SU-DHL-6 (cell line): ENCODE measurements around the gene USP17L5.
"Not testable (repeated sequence)": the region's sequence is repeated elsewhere in the genome, so short reads cannot be mapped to it uniquely, and the experiment has no call there.

Experiments
- H2AFZ ChIP-seq: fragments of 200-600 bp; sonication (generic); 2 replicates; pipeline ENCODE4 v1.6.1; 2014; ENCODE audit warnings: low read depth, mild to moderate bottlenecking, moderate library complexity, mixed read lengths, antibody characterized with exemption, low read length; ENCODE audit not compliant: severe bottlenecking
- H3F3A ChIP-seq: fragments of 200-600 bp; shearing (Covaris generic); 2 replicates; pipeline ENCODE4 v1.6.0; 2016; ENCODE audit warnings: antibody characterized with exemption, mild to moderate bottlenecking; ENCODE audit not compliant: insufficient read depth
- H3K27ac ChIP-seq: fragments of 200-600 bp; sonication (generic); 2 replicates; pipeline ENCODE4 v1.5.1; 2016; ENCODE audit warnings: low read depth, mild to moderate bottlenecking, low read length, moderate library complexity, mixed read lengths
- H3K27me3 ChIP-seq: fragments of 200-600 bp; sonication (generic), shearing (Covaris generic); 2 replicates; pipeline ENCODE4 v1.6.0; 2014; ENCODE audit warnings: mild to moderate bottlenecking, low read length
- H3K36me3 ChIP-seq: fragments of 200-600 bp; sonication (generic); 2 replicates; pipeline ENCODE4 v1.6.1; 2014; ENCODE audit warnings: mild to moderate bottlenecking, low read length, mixed read lengths
- H3K4me2 ChIP-seq: fragments of 300-600, 200-600 bp; shearing (Covaris generic), sonication (generic); 2 replicates; pipeline ENCODE4 v1.6.0; 2014; ENCODE audit warnings: low read length, low read depth, mild to moderate bottlenecking; ENCODE audit not compliant: poor library complexity, severe bottlenecking
- H3K4me3 ChIP-seq: fragments of 200-600 bp; sonication (generic); 2 replicates; pipeline ENCODE4 v1.5.1; 2014; ENCODE audit warnings: antibody characterized with exemption, low read length, mild to moderate bottlenecking, mixed read lengths; ENCODE audit not compliant: insufficient read depth, poor library complexity, severe bottlenecking
- H3K79me2 ChIP-seq: fragments of 200-600 bp; sonication (generic); 2 replicates; pipeline ENCODE4 v1.6.1; 2014; ENCODE audit warnings: mild to moderate bottlenecking, low read length, moderate library complexity; ENCODE audit not compliant: insufficient read depth
- H3K9ac ChIP-seq: fragments of 200-600 bp; sonication (generic); 2 replicates; pipeline ENCODE4 v1.7.0; 2014; ENCODE audit warnings: mild to moderate bottlenecking, low read length
- H3K9me2 ChIP-seq: fragments of 200-600 bp; sonication (generic); replicated peaks from 2 replicates; pipeline ENCODE4 v1.6.1; 2014; ENCODE audit warnings: low read length; ENCODE audit not compliant: insufficient read depth
- H3K9me3 ChIP-seq: fragments of 200-600 bp; sonication (generic); 2 replicates; pipeline ENCODE4 v1.6.1; 2014; ENCODE audit warnings: low read length, mixed read lengths; ENCODE audit not compliant: insufficient read depth
- H4K20me1 ChIP-seq: fragments of 200-600 bp; sonication (generic); 2 replicates; pipeline ENCODE4 v1.6.1; 2014; ENCODE audit warnings: low read depth, mild to moderate bottlenecking, antibody characterized with exemption, low read length, moderate library complexity, mixed read lengths

Gene USP17L5

DNA sequence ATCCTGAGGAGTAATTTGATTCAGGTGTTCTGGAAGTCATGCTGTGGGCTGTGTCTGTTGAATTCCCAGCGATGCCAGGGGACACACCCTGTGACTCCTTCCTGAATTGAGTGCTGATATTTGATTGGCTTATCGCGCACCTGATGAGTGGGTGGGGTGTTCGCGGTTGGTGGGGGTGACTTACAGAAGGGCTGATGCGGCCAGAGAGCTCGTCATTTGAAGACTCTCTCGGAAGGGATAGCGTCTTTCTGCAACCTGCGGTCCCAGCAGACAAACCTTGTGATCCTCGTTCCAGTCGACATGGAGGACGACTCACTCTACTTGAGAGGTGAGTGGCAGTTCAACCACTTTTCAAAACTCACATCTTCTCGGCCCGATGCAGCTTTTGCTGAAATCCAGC, at the start of gene USP17L5:
Gene USP17L5, plus strand, starts transcription at position 301 of the 400 bp plus-strand sequence. Its CDS starts 0 bp downstream, at position 301.
- H2AFZ ChIP-seq, H4K20me1 ChIP-seq, H3K27ac ChIP-seq, H3K9me3 ChIP-seq, H3K36me3 ChIP-seq, H3K9me2 ChIP-seq, H3K27me3 ChIP-seq, H3K4me3 ChIP-seq, H3K4me2 ChIP-seq, H3K9ac ChIP-seq, H3F3A ChIP-seq, H3K79me2 ChIP-seq: not testable (repeated sequence)

DNA sequence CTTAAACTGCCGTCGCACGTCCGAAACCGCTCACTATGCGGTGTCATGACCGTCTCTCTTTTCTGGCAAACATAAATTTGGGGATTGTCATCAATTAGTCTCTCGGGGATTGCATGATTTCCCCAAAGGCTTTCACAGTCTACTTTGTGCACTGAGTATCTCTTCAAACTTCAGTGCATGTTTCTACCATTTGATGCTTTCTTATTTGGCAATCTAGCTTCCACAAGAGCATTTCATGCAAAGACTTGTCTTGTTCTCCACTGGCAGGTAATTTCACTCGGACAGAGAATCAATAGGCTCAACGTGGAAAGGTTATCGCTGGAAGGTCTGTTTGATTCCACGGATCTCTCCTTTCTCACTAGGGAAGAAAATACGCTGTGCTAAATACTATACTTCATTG, 15.0 kb upstream of the USP17L5 start:
- not testable (repeated sequence) for H4K20me1 ChIP-seq

GRCh38 chr4:9324865-9325264, 14.3 kb upstream of the USP17L5 start, which contains the start of gene USP17L24:
TSS of gene USP17L24 (plus strand) at chr4:9325165. CDS start at chr4:9325165, 0 bp downstream.
- H3F3A ChIP-seq, H2AFZ ChIP-seq, H3K36me3 ChIP-seq, H3K79me2 ChIP-seq, H3K27me3 ChIP-seq, H3K4me3 ChIP-seq, H4K20me1 ChIP-seq, H3K9ac ChIP-seq, H3K4me2 ChIP-seq, H3K27ac ChIP-seq, H3K9me2 ChIP-seq, H3K9me3 ChIP-seq: not testable (repeated sequence)

More for the DNA sequence above, 15.0 kb upstream of the USP17L5 start:
- H3K4me3 ChIP-seq, H3K27ac ChIP-seq, H3F3A ChIP-seq, H3K9me2 ChIP-seq, H3K9me3 ChIP-seq, H3K27me3 ChIP-seq, H3K36me3 ChIP-seq, H3K4me2 ChIP-seq, H2AFZ ChIP-seq, H3K79me2 ChIP-seq, H3K9ac ChIP-seq: not testable (repeated sequence)

DNA sequence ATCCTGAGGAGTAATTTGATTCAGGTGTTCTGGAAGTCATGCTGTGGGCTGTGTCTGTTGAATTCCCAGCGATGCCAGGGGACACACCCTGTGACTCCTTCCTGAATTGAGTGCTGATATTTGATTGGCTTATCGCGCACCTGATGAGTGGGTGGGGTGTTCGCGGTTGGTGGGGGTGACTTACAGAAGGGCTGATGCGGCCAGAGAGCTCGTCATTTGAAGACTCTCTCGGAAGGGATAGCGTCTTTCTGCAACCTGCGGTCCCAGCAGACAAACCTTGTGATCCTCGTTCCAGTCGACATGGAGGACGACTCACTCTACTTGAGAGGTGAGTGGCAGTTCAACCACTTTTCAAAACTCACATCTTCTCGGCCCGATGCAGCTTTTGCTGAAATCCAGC, 9.6 kb upstream of the USP17L5 start, which contains the start of gene USP17L25:
Gene USP17L25, plus strand, starts transcription at position 301 of the 400 bp plus-strand sequence. Its CDS starts 0 bp downstream, at position 301.
- not testable (repeated sequence) for H3K4me3 ChIP-seq, H3K27ac ChIP-seq, H3K79me2 ChIP-seq, H3K27me3 ChIP-seq, H3K9me3 ChIP-seq, H3K9ac ChIP-seq, H3K4me2 ChIP-seq, H3K36me3 ChIP-seq, H4K20me1 ChIP-seq, H2AFZ ChIP-seq, H3K9me2 ChIP-seq, H3F3A ChIP-seq

DNA sequence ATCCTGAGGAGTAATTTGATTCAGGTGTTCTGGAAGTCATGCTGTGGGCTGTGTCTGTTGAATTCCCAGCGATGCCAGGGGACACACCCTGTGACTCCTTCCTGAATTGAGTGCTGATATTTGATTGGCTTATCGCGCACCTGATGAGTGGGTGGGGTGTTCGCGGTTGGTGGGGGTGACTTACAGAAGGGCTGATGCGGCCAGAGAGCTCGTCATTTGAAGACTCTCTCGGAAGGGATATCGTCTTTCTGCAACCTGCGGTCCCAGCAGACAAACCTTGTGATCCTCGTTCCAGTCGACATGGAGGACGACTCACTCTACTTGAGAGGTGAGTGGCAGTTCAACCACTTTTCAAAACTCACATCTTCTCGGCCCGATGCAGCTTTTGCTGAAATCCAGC, 4.8 kb upstream of the USP17L5 start, which contains the start of gene USP17L26:
Gene USP17L26, plus strand, starts transcription at position 301 of the 400 bp plus-strand sequence. Its CDS starts 0 bp downstream, at position 301.
- not testable (repeated sequence) for H3K9me3 ChIP-seq, H3K4me3 ChIP-seq, H3K27me3 ChIP-seq, H3K9ac ChIP-seq, H3K27ac ChIP-seq, H2AFZ ChIP-seq, H3K4me2 ChIP-seq, H4K20me1 ChIP-seq, H3K36me3 ChIP-seq, H3K79me2 ChIP-seq, H3K9me2 ChIP-seq, H3F3A ChIP-seq

GRCh38 chr4:9343848-9344247, 4.6 kb downstream of the USP17L5 start, which contains the start of gene USP17L27:
TSS of gene USP17L27 (plus strand) at chr4:9344148. CDS start at chr4:9344148, 0 bp downstream.
- H3F3A ChIP-seq, H3K9me3 ChIP-seq, H2AFZ ChIP-seq, H3K4me3 ChIP-seq, H4K20me1 ChIP-seq, H3K9ac ChIP-seq, H3K36me3 ChIP-seq, H3K4me2 ChIP-seq, H3K79me2 ChIP-seq, H3K27ac ChIP-seq, H3K27me3 ChIP-seq, H3K9me2 ChIP-seq: not testable (repeated sequence)

- not testable (repeated sequence) for H2AFZ ChIP-seq, H3K27me3 ChIP-seq, H3K4me3 ChIP-seq, H3K79me2 ChIP-seq, H3K36me3 ChIP-seq, H3K9ac ChIP-seq, H3K27ac ChIP-seq, H3K4me2 ChIP-seq, H3F3A ChIP-seq, H3K9me3 ChIP-seq, H4K20me1 ChIP-seq, H3K9me2 ChIP-seq
Observed at GRCh38 chr4:9348593-9348992, 9.4 kb downstream of the USP17L5 start, which contains the start of gene USP17L28. TSS of gene USP17L28 (plus strand) at chr4:9348893. CDS start at chr4:9348893, 0 bp downstream.

- H3K27ac ChIP-seq, H2AFZ ChIP-seq, H3K4me2 ChIP-seq, H4K20me1 ChIP-seq, H3K4me3 ChIP-seq, H3K9me2 ChIP-seq, H3K79me2 ChIP-seq, H3K27me3 ChIP-seq, H3F3A ChIP-seq, H3K9ac ChIP-seq, H3K9me3 ChIP-seq, H3K36me3 ChIP-seq: not testable (repeated sequence)
Observed at GRCh38 chr4:9350866-9351265, 11.7 kb downstream of the USP17L5 start.
